SK-N-MC (cell line): Measurements from ENCODE around the gene NUTM1.

Source experiments
- DNase-seq: peaks from one replicate; pipeline ENCODE4 v3.0.0-alpha.2; 2011; ENCODE audit warnings: low read depth, low spot score
- H3K27ac ChIP-seq: fragments of 200-600 bp; sonication (generic); 2 replicates; pipeline ENCODE4 v1.5.1; 2016; ENCODE audit warnings: mixed run types
- H3K36me3 ChIP-seq: fragments of 200-600 bp; sonication (generic); 2 replicates; pipeline ENCODE4 v1.6.1; 2017; ENCODE audit warnings: antibody characterized with exemption, low read length, mixed read lengths; ENCODE audit not compliant: insufficient read depth
- H3K4me3 ChIP-seq: fragments of 200-600 bp; sonication (generic); 2 replicates; pipeline ENCODE4 v1.5.1; 2016
- H3K9ac ChIP-seq: fragments of 200-600 bp; sonication (generic); 2 replicates; pipeline ENCODE4 v1.8.0; 2017; ENCODE audit warnings: mixed run types, mixed read lengths; ENCODE audit not compliant: insufficient read length
- H3K9me3 ChIP-seq: fragments of 200-600 bp; sonication (generic); 2 replicates; pipeline ENCODE4 v1.6.1; 2017; ENCODE audit warnings: low read depth, mild to moderate bottlenecking, antibody characterized with exemption, low read length, moderate library complexity, mixed read lengths
- EZH2 ChIP-seq: fragments of 200-600 bp; sonication (generic); IDR thresholded peaks from one replicate; pipeline ENCODE4 v1.6.1; 2017; ENCODE audit warnings: antibody characterized with exemption
- FOXP2 ChIP-seq: optimal IDR thresholded peaks from 2 replicates; pipeline ENCODE3; 2011; ENCODE audit warnings: mild to moderate bottlenecking, moderate library complexity; ENCODE audit not compliant: insufficient read depth; ENCODE audit errors: extremely low read length, control extremely low read depth
- POLR2AphosphoS5 ChIP-seq: IDR thresholded peaks from 2 replicates; pipeline ENCODE4 v1.6.1; 2012; ENCODE audit warnings: mild to moderate bottlenecking, low read depth, low read length, borderline replicate concordance

Gene NUTM1

GRCh38 chr15:34342737-34343575, at the start of gene NUTM1, which contains the start of gene NOP10:
Gene NUTM1, plus strand, starts transcription at chr15:34343315. Its CDS starts 382 bp downstream, at chr15:34343697.
Gene NOP10, minus strand, starts transcription at chr15:34343136. Its CDS starts 63 bp downstream, at chr15:34343073.
- peak within 1 kb of the TSS; percentile 87 for H3K27ac ChIP-seq
- TF ChIP-seq EZH2 (no peak), FOXP2 (peak; percentile 94), POLR2AphosphoS5 (peak; percentile 97)
- DNase-seq = peak; percentile 85
- peak within 1 kb of the TSS; percentile 98 for H3K4me3 ChIP-seq
- H3K9ac ChIP-seq = peak within 1 kb of the TSS; percentile 97
- H3K36me3 ChIP-seq = peaks cover 31% of the 10 kb centered on the region
- H3K9me3 ChIP-seq = no peaks in the 10 kb centered on the region

DNA sequence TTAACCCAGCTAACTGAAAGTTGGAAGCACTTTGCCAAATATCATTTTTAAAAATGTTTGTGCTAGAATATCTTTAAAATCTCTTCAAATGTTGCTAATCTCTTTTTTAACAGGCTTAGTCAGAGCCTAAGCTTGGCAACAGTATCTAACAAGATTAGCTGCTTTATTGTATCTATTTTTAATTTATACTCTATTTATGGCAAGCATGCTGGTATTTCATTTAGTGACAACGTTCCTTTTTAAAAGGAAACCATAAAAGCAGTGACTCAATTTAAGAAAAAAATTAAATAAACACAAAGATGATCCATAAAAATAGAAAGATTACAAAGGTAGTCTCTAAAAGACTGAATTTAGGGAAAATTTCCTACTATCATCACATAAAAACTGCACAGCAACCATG, 46.1 kb upstream of the NUTM1 start:
- H3K27ac ChIP-seq = no peak overlapping the region
- H3K4me3 ChIP-seq = no peak overlapping the region
- H3K9me3 ChIP-seq = no peaks in the 10 kb centered on the region
- no peaks in the 10 kb centered on the region for H3K36me3 ChIP-seq
- H3K9ac ChIP-seq = no peak overlapping the region
- no peak for DNase-seq
- no peak for TF ChIP-seq EZH2
- TF ChIP-seq POLR2AphosphoS5 = no peak
- no peak for TF ChIP-seq FOXP2

DNA sequence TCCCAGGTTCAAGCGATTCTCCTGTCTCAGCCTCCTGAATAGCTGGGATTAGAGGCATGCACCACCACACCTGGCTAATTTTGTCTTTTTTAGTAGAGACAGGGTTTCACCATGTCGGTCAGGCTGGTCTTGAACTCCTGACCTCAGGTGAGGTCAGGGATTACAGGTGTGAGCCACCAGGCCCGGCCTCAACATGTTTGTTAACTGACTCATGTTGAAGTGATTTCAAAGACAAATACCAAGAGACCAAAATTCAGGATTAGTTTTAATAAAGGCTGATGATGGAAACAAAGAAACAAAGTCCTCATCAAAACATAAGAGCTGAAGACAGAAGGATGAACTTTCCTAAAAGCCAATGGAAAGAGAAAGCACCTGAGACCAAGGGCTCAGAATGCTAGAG, 42.1 kb upstream of the NUTM1 start:
- TF ChIP-seq EZH2 (no peak), POLR2AphosphoS5 (no peak), FOXP2 (no peak)
- no peaks in the 10 kb centered on the region for H3K36me3 ChIP-seq
- no peak for DNase-seq
- no peak overlapping the region for H3K4me3 ChIP-seq
- no peak overlapping the region for H3K27ac ChIP-seq
- no peaks in the 10 kb centered on the region for H3K9me3 ChIP-seq
- no peak overlapping the region for H3K9ac ChIP-seq

- Histone ChIP-seq H3K27ac (no peak overlapping the region), H3K36me3 (no peaks in the 10 kb centered on the region), H3K9me3 (no peaks in the 10 kb centered on the region), H3K4me3 (no peak overlapping the region), H3K9ac (no peak overlapping the region)
- TF ChIP-seq POLR2AphosphoS5 (no peak), FOXP2 (no peak), EZH2 (no peak)
- DNase-seq = no peak
Observed at GRCh38 chr15:34304613-34305012, 38.5 kb upstream of the NUTM1 start.

DNA sequence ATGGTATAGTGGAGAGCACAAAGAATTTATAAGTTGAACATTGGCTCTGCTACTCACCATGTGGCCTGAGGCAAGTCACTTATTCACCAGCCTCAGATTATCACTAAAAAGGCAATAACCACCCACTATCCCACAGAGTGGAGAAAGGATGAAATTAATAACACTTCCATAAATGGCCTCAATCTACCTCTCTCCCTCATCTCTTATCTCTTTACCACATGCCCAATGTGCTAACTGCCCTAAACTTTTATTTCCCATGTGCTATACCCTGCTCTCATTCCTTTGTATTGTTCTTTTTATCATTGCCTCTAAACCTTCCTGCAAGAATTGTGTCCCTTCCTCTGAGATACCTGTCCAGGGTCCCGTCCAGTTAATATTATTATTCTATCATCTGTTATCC, 31.6 kb upstream of the NUTM1 start:
- Histone ChIP-seq H3K4me3 (no peak overlapping the region), H3K36me3 (no peaks in the 10 kb centered on the region), H3K27ac (no peak overlapping the region), H3K9me3 (no peaks in the 10 kb centered on the region), H3K9ac (no peak overlapping the region)
- no peak for DNase-seq
- TF ChIP-seq POLR2AphosphoS5 (no peak), EZH2 (no peak), FOXP2 (no peak)

DNA sequence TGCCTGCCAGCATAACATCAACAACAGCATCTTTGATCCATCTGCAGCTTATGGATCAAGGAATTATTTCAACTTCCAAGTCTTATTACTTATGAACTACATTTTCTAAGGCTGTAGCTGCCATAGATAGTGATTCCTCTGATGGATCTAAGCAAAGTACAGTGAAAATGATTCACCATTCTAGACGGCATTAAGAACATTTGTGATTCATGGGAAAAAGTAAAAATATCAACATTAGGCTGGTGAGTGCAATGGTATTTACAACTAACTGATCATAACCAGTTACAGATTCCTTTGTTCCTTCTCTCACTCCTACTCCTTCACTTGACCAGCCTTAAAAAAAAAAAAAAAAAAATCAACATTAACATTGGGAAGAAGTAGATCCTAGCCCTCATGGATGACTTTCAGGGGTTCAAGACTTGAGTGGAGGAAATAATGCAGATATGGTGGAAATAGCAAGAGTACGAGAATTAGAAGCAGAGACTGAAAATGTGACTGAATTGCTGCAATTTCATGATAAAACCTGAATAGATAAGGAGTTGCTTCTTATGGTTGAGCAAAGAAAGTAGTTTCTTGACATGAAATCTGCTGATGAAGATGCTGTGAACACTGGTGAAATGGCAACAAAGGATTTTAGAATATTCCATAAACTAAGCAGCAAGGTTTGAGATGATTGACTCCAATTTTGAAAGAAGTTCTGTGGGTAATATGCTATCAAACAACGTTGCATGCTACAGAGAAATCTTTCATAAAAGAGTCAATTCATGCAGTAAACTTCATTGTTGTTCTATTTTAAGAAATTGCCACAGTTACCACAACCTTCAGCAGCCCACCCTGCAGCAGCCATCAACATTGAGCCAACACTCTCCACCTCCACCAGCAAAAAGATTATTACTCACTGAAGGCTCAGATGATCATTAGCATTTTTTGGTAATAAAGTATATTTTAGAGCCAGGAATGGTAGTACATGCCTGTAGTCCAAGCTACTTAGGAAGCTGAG, 28.3 kb upstream of the NUTM1 start:
- no peak overlapping the region for H3K27ac ChIP-seq
- DNase-seq = no peak
- no peaks in the 10 kb centered on the region for H3K36me3 ChIP-seq
- TF ChIP-seq POLR2AphosphoS5 (no peak), FOXP2 (no peak), EZH2 (no peak)
- no peak overlapping the region for H3K4me3 ChIP-seq
- H3K9me3 ChIP-seq = no peaks in the 10 kb centered on the region
- H3K9ac ChIP-seq = no peak overlapping the region

DNA sequence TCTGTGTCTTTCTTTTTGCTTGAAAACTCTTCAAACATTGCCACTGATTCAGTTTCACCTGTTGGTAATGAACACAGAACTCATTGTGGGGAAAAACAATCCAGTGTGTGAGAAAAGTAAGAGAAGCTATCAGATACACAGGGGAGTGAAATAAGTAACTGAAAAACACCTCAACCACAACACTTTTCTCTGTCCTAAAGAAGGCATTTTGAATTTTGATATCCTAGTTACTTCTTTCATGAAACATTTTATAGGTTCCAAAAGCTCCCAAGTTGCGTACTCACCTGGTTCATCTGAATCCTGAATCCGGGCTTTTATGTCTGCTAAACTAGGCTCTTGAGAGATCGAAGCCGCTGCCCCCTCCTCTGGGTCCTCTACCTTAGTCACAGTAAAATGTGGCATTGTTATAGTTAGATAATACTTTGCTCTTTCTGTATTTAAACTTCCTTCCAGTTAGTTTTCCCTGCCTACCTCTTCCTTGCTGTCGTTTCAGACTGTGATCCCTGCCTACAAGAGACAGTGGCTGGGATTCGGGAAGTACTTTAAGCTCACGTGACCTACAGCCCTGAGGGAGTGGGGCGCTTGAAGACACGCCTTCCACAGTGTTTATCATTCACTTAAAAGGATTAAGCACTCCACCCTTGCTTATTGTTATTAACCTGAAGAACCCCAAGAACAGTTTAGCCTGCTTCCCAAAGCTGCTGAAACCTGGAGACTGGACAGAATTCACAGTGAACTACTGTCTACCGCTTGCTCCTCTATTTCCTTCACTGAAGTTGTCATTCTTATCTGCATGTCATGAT, 24.6 kb upstream of the NUTM1 start:
- H3K9me3 ChIP-seq = no peaks in the 10 kb centered on the region
- H3K36me3 ChIP-seq = no peaks in the 10 kb centered on the region
- peak; percentile 68 for TF ChIP-seq POLR2AphosphoS5
- TF ChIP-seq EZH2 = no peak
- H3K4me3 ChIP-seq = peak overlapping the region; percentile 87
- DNase-seq = peak; percentile 53
- no peak overlapping the region for H3K27ac ChIP-seq
- peak overlapping the region; percentile 70 for H3K9ac ChIP-seq

DNA sequence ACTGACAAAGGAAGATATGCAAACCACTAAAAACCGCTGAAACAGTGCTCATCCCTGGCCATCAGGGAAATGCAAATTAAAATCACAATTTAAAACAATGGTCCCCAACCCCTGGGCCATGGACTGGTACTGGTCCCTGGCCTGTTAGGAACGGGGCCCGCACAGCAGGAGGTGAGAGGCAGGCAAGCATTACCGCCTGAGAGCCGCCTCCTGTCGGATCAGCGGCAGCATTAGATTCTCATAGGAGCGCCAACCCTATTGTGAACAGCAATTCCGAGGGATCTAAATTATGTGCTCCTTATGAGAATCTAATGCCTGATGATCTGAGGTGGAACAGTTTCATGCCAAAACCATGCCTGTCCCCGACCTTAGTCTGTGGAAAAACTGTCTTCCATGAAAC, 19.9 kb upstream of the NUTM1 start:
- Histone ChIP-seq H3K27ac (no peak overlapping the region), H3K4me3 (no peak overlapping the region), H3K9ac (no peak overlapping the region), H3K9me3 (no peaks in the 10 kb centered on the region), H3K36me3 (no peaks in the 10 kb centered on the region)
- DNase-seq = no peak
- TF ChIP-seq EZH2 (no peak), FOXP2 (no peak), POLR2AphosphoS5 (no peak)
